GM18909 (cell line): ENCODE results near the gene IFT122.
"Not testable (repeated sequence)": the region's sequence is repeated elsewhere in the genome, so short reads cannot be mapped to it uniquely, and the experiment has no call there.

Experiments used
- ATAC-seq: cut with Tn5 transposase; IDR thresholded peaks from one replicate; pipeline ENCODE4 v1.9.1; 2021; ENCODE audit warnings: mild to moderate bottlenecking; ENCODE audit not compliant: unreplicated experiment, poor library complexity

The IFT122 gene

DNA sequence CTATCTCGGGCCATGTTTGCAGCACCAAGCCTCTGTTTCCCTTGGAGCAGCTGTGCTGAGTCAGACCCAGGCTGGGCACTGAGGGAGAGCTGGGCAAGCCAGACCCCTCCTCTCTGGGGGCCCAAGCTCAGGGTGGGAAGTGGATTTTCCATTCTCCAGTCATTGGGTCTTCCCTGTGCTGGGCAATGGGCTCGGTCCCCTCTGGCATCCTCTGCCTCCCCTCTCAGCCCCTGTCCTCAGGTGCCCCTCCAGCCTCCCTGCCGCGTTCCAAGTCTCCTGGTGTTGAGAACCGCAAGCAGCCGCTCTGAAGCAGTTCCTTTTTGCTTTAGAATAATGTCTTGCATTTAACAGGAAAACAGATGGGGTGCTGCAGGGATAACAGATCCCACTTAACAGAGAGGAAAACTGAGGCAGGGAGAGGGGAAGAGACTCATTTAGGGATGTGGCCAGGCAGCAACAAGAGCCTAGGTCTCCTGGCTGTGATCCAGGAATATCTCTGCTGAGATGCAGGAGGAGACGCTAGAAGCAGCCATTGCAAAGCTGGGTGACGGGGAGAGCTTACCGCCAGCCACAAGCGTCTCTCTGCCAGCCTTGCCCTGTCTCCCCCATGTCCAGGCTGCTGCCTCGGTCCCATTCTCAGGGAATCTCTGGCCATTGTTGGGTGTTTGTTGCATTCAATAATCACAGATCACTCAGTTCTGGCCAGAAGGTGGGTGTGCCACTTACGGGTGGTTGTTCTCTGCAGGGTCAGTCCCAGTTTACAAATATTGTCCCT lies 89.6 kb downstream of the IFT122 start:
- ATAC-seq: no peak

DNA sequence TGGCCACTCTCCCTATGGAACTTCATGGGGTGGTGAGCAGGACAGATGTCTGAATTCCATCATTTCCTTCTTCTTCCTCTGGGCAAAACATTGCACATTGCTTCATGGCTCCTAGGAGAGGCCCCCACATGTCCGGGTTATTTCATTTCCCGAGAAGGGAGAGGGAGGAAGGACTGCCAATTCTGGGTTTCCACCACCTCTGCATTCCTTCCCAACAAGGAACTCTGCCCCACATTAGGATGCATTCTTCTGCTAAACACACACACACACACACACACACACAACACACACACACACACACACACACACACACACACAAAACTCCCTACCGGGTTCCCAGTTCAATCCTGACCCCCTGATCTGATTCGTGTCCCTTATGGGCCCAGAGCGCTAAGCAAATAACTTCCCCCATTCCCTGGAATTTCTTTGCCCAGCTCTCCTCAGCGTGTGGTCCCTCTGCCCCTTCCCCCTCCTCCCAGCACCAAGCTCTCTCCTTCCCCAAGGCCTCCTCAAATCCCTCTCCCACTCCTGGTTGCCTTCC lies 90.3 kb downstream of the IFT122 start:
- ATAC-seq: no peak

DNA sequence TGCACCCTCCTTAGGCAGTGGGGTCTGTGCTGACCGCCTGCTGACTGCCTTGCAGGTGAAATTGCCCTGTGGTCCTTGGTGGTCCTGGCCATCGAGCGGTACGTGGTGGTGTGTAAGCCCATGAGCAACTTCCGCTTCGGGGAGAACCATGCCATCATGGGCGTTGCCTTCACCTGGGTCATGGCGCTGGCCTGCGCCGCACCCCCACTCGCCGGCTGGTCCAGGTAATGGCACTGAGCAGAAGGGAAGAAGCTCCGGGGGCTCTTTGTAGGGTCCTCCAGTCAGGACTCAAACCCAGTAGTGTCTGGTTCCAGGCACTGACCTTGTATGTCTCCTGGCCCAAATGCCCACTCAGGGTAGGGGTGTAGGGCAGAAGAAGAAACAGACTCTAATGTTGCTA lies 90.8 kb downstream of the IFT122 start:
- no peak for ATAC-seq

DNA sequence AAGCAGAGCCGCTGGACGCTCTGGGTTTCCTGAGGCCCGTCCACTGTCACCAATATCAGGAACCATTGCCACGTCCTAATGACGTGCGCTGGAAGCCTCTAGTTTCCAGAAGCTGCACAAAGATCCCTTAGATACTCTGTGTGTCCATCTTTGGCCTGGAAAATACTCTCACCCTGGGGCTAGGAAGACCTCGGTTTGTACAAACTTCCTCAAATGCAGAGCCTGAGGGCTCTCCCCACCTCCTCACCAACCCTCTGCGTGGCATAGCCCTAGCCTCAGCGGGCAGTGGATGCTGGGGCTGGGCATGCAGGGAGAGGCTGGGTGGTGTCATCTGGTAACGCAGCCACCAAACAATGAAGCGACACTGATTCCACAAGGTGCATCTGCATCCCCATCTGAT lies 91.7 kb downstream of the IFT122 start:
- ATAC-seq: no peak

DNA sequence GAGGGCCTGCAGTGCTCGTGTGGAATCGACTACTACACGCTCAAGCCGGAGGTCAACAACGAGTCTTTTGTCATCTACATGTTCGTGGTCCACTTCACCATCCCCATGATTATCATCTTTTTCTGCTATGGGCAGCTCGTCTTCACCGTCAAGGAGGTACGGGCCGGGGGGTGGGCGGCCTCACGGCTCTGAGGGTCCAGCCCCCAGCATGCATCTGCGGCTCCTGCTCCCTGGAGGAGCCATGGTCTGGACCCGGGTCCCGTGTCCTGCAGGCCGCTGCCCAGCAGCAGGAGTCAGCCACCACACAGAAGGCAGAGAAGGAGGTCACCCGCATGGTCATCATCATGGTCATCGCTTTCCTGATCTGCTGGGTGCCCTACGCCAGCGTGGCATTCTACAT lies 92.2 kb downstream of the IFT122 start:
- no peak for ATAC-seq

DNA sequence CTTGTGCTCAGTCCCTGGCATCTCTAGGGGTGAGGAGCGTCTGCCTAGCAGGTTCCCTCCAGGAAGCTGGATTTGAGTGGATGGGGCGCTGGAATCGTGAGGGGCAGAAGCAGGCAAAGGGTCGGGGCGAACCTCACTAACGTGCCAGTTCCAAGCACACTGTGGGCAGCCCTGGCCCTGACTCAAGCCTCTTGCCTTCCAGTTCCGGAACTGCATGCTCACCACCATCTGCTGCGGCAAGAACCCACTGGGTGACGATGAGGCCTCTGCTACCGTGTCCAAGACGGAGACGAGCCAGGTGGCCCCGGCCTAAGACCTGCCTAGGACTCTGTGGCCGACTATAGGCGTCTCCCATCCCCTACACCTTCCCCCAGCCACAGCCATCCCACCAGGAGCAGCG lies 93.4 kb downstream of the IFT122 start:
- ATAC-seq: no peak

DNA sequence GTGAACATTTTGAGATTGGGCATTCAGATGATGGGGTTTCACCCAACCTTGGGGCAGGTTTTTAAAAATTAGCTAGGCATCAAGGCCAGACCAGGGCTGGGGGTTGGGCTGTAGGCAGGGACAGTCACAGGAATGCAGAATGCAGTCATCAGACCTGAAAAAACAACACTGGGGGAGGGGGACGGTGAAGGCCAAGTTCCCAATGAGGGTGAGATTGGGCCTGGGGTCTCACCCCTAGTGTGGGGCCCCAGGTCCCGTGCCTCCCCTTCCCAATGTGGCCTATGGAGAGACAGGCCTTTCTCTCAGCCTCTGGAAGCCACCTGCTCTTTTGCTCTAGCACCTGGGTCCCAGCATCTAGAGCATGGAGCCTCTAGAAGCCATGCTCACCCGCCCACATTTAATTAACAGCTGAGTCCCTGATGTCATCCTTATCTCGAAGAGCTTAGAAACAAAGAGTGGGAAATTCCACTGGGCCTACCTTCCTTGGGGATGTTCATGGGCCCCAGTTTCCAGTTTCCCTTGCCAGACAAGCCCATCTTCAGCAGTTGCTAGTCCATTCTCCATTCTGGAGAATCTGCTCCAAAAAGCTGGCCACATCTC lies 94.5 kb downstream of the IFT122 start:
- ATAC-seq: no peak

DNA sequence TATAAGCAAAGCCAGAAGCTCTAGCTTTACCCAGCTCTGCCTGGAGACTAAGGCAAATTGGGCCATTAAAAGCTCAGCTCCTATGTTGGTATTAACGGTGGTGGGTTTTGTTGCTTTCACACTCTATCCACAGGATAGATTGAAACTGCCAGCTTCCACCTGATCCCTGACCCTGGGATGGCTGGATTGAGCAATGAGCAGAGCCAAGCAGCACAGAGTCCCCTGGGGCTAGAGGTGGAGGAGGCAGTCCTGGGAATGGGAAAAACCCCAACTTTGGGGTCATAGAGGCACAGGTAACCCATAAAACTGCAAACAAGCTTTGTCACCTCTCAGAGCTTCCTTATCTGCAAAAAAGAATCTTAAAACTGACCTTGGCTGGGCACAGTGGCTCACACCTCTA lies 95.1 kb downstream of the IFT122 start:
- no peak for ATAC-seq

DNA sequence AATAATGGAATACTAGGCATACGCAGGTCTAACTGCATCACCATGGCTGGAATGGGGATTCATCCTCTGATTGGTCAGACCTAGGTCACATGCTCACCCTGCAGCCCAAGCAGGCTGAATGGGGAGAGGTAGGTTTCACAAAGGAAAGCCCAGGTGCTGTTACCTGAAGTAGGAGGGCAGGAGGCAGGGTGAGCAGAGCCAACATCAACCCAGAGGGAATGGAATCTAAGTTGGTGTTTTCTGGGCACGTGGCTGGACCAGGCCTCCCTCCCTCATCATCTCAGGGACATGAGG lies 96.3 kb downstream of the IFT122 start:
- ATAC-seq: no peak

DNA sequence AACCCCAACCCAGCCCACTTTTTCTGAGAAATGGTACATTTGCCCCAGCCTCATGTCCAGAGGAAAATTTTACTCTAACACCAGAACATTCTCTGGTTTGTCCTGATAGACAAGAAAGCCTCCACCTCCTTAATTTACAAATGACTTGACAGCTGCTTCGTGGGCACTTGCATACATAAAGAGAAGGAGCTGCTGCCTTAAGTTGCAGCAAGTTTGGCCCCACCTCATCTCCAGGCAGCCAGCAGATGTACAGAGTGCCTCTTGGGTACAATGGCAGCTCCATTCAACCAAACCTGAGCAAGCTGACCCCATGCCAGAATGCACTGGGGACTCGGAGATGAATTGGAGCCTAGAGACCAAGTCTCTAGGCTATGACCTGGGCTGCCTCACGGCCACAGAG lies 96.8 kb downstream of the IFT122 start:
- no peak for ATAC-seq

DNA sequence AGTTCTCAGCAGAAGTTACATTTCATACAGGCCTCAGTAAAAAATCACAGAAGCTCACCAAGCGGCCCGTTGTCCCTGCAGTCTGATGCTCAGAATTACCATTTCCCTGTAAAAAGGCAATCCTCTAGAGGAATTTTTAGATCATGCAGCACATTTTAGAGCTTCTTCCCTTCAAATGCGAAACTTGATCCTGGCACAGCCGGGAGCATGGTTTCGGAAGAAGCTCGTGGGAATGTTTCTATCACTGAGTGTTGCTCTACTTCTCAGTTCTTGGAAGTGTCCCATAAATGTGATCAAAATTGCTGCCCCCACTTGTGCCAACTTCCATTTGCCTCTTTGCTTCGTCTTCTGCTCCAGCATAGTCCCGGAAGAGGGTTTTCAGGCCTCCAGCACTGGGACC lies 99.2 kb downstream of the IFT122 start:
- ATAC-seq: no peak

DNA sequence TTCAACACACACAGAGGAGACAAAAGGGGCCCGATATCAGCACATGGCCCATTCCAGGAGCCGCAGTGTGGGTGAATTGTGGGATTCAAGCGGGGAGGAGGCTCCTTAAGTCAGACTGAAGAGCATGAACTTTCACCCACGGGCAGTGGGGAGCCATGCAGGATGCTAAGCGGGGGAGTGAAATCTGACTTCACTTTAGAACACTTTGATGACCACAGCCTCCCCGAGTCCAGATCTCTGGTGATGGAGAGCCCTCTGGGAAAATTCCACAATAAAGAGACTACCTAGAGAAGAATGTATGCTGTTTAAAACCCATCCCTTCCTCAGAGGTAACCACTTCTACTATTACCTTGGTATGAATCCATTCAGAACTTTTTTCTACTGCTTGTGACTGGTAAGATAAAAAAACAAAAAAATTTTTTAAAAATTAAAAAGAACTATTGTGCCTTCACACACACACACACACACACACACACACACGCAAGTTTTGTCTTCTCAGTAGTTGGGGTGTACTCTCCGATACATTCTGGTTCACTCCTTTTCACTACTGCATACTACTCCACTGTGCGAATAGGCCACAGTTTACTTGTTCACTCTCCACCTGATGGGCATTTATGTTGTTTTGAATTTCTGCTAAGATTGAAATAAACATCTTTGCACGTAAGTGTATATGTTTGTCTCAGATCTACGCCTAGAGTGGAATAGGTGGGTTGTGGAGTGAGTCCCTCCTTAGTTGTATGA lies 100.9 kb downstream of the IFT122 start:
- no peak for ATAC-seq

DNA sequence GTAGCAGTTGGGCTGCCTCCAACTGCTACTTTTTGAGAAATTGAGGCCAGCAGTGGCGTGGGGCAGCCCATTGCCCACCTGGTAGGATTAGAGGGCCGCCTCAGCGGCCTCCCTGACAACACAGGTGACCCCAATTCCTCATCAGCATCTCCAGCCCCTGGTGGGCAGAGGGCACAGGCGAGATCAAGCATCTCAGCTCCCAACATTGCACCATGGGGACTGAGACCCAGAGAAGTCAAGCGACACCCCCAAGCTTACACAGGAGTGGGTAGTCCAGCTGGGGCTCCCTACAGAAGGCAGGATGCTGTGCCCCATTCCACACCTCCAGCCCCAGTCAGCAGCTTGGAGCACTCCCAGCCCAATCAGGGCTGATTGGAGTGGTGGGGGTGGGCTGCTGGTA lies 102.7 kb downstream of the IFT122 start:
- ATAC-seq: no peak

DNA sequence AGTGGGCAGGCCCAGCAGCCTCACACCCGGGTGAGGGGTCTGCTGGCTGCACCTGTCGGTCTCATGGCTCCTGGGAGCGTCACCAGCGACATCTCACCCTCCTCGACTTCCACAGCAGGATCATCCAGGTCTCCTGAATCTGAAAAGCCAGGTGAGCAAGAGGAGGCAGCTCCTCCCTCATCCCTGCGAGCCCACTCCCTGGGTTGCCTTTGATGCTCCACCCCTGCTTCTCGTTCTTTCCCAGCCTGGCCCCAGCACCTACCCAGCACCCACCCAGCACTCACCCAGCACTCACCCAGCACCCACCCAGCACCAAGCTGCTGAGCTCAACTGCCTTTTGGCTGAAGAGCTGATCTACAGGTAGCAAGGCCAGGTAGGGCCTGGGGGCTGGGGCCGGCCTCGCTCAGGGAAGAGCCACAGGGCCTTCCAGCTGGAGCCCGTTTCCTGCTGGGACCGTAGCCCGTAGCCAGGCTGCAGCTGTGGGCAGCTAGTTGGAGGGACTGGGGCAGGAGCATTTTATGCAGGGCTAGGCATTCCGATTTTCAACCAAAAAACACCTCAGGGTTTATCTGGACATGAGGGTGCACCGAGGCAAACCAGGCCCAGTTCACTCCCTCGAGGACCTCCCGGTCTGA lies 103.2 kb downstream of the IFT122 start, which contains the start of gene H1-8:
Gene H1-8 (plus strand): TSS at position 20 of the 635 bp plus-strand sequence. CDS start 44 bp downstream, at position 64.
- no peak for ATAC-seq

DNA sequence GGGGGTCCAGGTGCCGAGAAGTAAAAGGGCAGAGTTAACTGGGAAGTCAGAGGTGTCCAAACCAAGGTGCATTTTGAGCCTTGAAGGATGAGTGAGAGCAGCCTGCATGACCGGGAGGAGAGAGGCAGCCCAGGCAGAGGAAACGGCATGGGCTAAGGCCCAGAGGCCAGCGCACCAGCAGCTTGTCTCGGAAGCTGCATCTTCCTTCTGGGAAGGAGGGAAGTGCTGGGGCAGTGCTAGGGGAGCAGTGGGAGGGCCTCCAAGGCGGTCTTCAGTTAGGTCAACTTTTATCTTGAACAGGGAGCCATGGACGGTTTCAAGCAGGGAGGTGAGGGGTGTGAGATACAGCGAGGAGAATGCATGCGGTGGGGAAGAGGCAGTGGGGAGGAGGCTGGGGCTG lies 104.0 kb downstream of the IFT122 start:
- no peak for ATAC-seq

DNA sequence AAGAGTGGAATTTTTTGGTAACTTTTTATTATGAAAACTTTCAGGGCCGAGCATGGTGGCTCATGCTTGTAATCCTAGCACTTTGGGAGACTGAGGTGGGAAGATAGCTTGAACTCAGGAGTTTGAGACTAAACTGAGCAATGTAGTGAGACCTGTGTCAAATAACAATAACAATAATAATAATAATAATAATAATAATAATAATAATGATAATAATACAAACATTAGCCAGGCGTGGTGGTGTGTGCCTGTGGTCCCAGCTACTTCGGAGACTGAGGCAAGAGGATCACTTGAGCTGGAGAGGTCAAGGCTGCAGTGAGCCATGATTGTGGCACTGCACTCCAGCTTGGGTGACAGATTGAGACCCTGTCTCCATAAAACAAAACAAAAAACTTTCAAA lies 105.9 kb downstream of the IFT122 start:
- ATAC-seq: not testable (repeated sequence)

DNA sequence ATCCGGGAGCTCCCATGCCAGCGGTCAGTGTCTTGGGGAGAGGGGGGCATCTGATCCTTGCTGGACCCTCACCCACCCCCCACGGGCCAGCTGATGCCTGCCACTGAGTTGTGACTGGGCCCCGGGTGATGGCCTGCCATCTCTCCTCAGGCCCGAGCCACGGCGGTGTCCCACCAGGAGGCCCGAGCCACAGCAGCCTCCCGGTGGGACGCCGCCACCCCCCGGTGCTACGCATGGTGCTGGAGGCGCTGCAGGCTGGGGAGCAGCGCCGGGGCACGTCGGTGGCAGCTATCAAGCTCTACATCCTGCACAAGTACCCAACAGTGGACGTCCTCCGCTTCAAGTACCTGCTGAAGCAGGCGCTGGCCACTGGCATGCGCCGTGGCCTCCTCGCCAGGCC lies 107.2 kb downstream of the IFT122 start:
- ATAC-seq: no peak

DNA sequence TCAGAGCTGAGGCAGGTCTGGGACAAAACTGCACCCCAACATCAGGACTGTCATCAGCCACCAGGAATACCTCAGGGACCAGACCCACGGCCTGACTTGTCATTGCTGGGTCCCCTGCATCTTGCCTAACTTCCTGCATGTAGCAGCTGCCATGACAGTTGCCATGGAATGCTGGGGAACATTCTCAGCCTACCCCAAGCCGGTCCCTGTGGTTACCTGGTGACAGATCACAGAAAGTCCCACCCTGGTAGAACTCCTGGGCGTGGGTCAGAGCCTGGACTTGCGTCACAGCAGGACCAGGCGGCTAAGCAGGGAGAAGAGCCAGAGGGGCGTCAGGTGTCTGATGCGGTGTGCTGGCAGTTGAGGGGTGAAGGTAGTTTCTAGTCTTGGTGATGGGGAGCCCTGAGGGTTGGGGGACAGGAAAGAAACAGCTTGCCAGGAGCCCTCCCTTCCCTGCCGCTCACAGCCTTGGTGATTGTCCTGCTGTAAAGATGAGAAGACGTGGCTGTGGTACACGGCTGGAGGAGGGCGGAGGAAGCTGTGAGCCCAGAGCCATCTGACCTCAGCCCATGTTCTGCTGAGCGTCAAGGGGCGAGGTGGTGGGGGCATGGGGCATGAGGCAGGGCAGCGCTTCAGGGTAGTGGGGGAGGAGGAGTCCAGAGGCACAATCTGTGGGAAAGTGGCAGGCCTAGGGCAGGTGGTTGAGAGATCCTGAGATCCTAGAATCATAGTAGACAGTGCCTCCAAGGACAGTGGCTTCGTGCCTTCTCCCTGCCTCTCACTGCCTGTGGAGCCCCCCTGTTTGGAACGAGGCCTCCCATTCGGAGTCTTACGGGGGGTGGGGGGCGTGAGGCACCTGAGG lies 108.3 kb downstream of the IFT122 start:
- no peak for ATAC-seq

DNA sequence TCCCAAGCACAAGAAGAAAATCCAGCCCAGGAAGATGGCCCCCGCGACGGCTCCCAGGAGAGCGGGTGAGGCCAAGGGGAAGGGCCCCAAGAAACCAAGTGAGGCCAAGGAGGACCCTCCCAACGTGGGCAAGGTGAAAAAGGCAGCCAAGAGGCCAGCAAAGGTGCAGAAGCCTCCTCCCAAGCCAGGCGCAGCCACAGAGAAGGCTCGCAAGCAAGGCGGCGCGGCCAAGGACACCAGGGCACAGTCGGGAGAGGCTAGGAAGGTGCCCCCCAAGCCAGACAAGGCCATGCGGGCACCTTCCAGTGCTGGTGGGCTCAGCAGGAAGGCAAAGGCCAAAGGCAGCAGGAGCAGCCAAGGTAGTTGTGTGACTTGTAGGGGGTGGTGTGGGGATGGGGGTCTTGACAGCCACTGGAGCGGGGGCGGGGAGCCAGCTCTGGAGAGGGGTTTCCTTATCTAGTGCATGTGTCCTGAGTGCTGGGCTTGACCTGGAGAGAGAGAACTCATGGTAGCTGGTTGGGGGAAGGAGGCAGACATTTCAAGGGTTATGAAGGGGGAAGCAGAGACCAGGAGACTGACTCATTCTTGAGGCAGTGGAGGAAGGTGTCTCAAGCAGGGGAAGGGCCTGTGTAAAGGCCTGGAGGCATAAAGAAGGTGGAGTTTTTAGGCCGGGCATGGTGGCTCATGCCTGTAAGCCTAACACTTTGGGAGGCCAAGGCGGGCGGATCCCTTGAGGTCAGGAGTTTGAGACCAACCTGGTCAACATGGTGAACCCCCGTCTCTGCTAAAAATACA lies 109.2 kb downstream of the IFT122 start:
- ATAC-seq: no peak
